Lower leg skin (tissue), 4 donors: ENCODE data around the gene GABBR2. TPM values are rescaled to one million over a fixed set of nuclear protein-coding genes. Genes with fewer than 3 reads are reported as not detected.

Source experiments
- DNase-seq, 2 donors: peaks; one replicate each; pipeline ENCODE4 v3.0.0-alpha.2; 2019; ENCODE audit warnings: low spot score in 2 of 2
- H3K4me3 ChIP-seq: fragments of 200-600 bp; sonication (generic); 2 replicates; pipeline ENCODE4 v1.5.1; 2017; ENCODE audit warnings: mild to moderate bottlenecking, low read depth; ENCODE audit not compliant: poor library complexity, severe bottlenecking
- POLR2A ChIP-seq, 2 donors: fragments of 450-650 bp; IDR thresholded peaks; one replicate each; pipeline ENCODE4 v1.6.1; 2016 to 2017; ENCODE audit warnings: antibody characterized with exemption in 2 of 2, mild to moderate bottlenecking in 1 of 2, moderate library complexity in 1 of 2
- WGBS, 2 donors: methylation state at CpG; one replicate each; pipeline ENCODE4 v1.1.5; 2018; 5-methylcytosine and 5-hydroxymethylcytosine counted together
- intact Hi-C: fragments of 100-400 bp; cut with DNase I; formaldehyde crosslinking; loops from one replicate; pipeline ENCODE4 v1.15.0; 2023; ENCODE audit warnings: low total_unique reads
- total RNA-seq, 4 donors: library from RNA; depleted of rRNA; stranded (reverse); fragments of >200 nt; gene quantifications; one replicate each; pipeline ENCODE4 v1.1.0, GENCODE V29; 2016
- TF ChIP-seq, protein P1 (sequence below), 3 donors: fragments of 450-650 bp; IDR thresholded peaks; one replicate each; pipeline ENCODE4 v1.5.1; 2016; ENCODE audit warnings: antibody characterized with exemption in 3 of 3, mild to moderate bottlenecking in 3 of 3, moderate library complexity in 2 of 3

Gene GABBR2
- total RNA-seq, 4 donors from 2014 or later, result 0.23 to 4.2 TPM; not detected in 2

DNA sequence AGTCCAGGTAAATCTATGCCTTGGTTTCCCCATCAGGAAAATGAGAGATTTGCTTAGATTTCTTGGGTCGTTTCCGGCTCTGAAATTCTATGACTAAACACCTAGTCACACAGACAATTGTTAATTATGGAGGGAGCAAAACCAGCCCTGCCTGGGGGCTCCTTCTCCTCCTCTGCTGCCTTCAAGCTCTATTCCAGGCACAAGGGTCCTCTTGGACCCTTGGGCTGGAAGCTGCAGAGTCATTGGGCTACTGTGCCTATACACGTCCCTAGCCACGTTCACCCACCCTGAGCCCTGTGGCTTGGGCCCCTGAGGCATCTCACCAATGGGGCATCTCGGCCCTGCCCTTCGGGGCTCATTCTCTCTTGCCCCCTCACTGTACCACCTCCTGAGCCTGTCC, 379.5 kb downstream of the GABBR2 start:
- intact Hi-C loops, result no loop called here
- TF ChIP-seq, protein P1, sequence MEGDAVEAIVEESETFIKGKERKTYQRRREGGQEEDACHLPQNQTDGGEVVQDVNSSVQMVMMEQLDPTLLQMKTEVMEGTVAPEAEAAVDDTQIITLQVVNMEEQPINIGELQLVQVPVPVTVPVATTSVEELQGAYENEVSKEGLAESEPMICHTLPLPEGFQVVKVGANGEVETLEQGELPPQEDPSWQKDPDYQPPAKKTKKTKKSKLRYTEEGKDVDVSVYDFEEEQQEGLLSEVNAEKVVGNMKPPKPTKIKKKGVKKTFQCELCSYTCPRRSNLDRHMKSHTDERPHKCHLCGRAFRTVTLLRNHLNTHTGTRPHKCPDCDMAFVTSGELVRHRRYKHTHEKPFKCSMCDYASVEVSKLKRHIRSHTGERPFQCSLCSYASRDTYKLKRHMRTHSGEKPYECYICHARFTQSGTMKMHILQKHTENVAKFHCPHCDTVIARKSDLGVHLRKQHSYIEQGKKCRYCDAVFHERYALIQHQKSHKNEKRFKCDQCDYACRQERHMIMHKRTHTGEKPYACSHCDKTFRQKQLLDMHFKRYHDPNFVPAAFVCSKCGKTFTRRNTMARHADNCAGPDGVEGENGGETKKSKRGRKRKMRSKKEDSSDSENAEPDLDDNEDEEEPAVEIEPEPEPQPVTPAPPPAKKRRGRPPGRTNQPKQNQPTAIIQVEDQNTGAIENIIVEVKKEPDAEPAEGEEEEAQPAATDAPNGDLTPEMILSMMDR (IDR thresholded peaks at IDR 0.05), result no peak
- TF ChIP-seq POLR2A (IDR thresholded peaks at IDR 0.05), result no peak
- no peak overlapping the region for H3K4me3 ChIP-seq
- DNase-seq, result peak in 1 of 2 donors; percentile 58
- WGBS, 2 donors, result 77 to 83% methylated on average over 6 of the region's 6 CpGs

DNA sequence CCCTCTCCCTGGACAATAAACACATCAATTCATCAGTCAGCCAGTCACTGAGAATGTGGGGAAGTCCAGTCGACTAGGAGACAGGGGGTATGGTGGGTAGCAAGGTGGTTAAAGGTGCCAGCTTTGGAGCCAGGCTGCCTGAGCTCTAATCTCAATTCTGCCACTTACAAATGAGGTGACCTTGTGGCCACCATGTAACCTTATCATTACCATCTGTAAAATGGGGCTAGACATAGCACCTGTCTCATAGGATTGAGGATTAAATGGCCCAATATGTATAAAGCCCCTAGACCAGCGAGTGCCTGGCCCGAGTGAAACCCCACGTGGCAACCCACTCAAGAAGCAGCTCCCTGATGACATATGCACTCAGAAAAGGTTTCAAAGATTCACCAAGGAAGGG, 380.0 kb downstream of the GABBR2 start:
- intact Hi-C loops, result no loop called here
- DNase-seq, result peak in 1 of 2 donors; percentile 32
- WGBS, 2 donors, result 77 to 80% methylated on average over 4 of the region's 4 CpGs
- H3K4me3 ChIP-seq, result no peak overlapping the region
- TF ChIP-seq, protein P1 (IDR thresholded peaks at IDR 0.05), result no peak
- no peak for TF ChIP-seq POLR2A (IDR thresholded peaks at IDR 0.05)

DNA sequence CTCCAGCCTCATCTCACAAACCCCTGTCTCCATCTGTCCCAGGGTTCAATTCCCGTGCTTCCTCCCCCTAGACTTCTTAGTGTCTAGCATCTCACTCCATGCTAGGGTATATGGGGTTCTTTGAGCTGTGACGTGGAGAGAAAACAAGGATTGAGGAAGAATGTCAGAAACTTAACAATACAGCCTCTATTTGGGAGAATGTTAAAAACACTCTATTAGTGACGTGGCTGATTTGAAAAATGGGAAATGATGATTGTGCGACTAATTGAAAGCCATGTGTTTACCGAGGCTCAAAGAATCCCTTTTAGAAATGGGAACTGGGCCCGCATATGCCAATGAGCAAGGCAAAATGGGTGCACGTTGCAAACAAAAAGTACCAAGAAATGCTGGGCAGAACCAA, 380.6 kb downstream of the GABBR2 start:
- DNase-seq, result no peak
- intact Hi-C loops, result no loop called here
- TF ChIP-seq, protein P1 (IDR thresholded peaks at IDR 0.05), result no peak
- TF ChIP-seq POLR2A (IDR thresholded peaks at IDR 0.05), result no peak
- 77% methylated on average over 7 of the region's 7 CpGs for WGBS, 2 donors
- no peak overlapping the region for H3K4me3 ChIP-seq

DNA sequence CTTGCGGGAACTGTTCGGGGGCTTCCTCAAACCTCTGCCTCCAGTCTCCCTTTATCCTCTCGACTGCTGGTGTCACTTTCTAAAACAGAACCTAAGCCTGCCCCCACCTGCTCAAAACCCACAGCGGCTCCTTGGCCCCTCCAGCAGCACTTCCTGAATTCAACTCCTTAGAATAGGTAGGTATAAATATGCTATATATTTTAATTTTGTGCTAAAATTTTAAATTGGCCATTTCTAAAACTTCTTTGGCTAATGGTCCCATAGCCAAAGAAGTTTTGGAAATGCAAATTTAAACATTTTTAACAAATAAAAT, 381.5 kb downstream of the GABBR2 start:
- WGBS, 2 donors, result 85 to 89% methylated on average over 4 of the region's 4 CpGs
- no peak for DNase-seq
- no peak for TF ChIP-seq POLR2A (IDR thresholded peaks at IDR 0.05)
- TF ChIP-seq, protein P1 (IDR thresholded peaks at IDR 0.05), result no peak
- no peak overlapping the region for H3K4me3 ChIP-seq
- intact Hi-C loops, result no loop called here

DNA sequence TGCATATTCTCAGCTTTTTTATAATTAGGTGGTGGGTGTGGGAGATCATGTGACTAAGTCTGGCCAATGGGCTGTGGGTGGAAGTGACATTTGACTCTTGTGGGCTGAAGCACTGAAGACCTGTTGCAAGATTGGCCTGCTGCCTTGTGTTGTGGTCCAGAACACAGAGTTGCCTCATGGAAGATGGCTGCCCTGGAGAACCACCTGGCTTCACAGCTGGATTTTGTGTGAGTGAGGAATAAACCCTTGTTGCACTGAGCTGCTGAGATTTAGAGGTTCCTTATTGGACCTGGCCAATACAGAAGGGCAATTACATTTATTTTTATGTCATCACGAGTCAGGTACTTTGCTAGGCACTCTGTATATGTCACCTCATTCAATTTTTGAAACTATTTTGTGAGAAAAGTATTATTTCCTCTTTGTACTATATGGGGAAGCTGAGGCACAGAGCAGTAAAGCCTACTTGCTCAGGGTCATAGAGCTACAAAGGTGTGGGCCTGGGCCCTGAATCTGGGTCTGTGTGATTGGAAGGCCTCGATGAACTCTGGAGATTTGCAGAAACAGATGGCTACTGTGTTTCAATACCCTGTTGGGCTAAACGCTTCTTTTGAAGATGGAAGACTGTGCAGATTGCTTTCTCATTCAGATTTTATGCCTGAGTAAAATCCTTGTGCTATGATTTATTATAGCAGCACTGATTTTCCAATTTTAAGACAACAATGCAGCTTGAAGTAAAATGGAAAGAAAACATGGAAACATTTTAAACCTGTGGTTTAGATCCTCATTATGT, 382.1 kb downstream of the GABBR2 start:
- TF ChIP-seq, protein P1 (IDR thresholded peaks at IDR 0.05), result no peak
- no peak for TF ChIP-seq POLR2A (IDR thresholded peaks at IDR 0.05)
- intact Hi-C loops, result no loop called here
- peak in 1 of 2 donors; percentile 37 for DNase-seq
- no peak overlapping the region for H3K4me3 ChIP-seq
- 87% methylated on average over 3 of the region's 3 CpGs for WGBS, 2 donors

DNA sequence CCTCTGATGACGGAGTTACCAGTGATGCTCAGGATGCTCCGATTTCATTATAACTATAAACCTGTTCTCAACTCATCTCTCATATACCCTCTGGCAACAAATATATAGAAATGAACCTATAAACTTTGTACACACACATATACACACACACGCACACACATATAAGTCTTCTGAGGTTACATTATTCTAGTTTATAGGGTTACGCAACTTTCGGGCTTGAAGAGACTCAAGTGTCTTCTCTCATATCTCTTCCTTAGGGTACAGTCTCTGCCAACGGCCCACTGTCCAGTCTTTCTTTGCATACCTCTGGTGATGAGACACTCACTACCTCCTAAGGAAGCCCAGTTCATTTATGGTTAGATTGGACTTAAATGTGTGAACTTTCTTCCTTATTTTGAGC, 383.9 kb downstream of the GABBR2 start:
- 71 to 79% methylated on average over 6 of the region's 6 CpGs for WGBS, 2 donors
- no peak overlapping the region for H3K4me3 ChIP-seq
- no peak for TF ChIP-seq POLR2A (IDR thresholded peaks at IDR 0.05)
- TF ChIP-seq, protein P1 (IDR thresholded peaks at IDR 0.05), result no peak
- no peak for DNase-seq
- intact Hi-C loops, result no loop called here
